ENCODE results near the gene LRBA. TPM values are rescaled to one million over a fixed set of nuclear protein-coding genes. Genes with fewer than 3 reads are reported as not detected.

LRBA gene
- total and polyA plus RNA-seq, 8 donors: 43.3 to 62.5 (median 52.3) TPM

DNA sequence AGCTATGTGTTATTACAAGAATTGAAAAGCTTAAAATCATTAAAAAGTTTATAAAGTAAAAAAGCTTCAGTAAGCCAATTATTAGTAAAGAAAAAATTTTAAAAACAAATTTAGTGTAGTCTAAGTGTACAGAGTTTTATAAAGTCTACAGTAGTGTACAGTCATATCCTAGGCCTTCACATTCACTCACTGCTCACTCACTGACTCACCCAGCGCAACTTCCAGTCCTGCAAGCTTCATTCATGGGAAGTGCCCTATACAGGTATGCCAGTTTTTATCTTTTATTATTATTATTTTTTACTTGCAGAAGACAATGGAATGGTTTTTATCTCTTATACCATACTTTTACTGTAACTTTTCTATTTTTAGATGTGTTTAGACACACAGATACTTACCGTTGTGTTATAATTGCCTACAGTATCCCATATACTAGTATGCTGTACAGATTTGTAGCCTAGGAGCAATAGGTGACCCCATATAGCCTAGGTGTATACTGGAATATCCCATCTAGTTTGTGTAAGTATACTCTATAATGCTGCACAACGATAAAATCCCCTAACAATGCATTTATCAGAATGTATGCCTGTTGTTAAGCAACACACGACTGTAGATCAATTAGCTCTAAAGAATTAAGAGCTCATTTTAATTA, 706.1 kb downstream of the LRBA start:
- intact Hi-C loops (cut with DNase I): no loop called here
- Histone ChIP-seq H3K27ac (no peak overlapping the region), H3K4me3 (no peak overlapping the region), H3K4me1 (no peaks in the 10 kb centered on the region), H3K9me3 (no peaks in the 10 kb centered on the region), H3K27me3 (no peaks in the 10 kb centered on the region), H3K36me3 (no peaks in the 10 kb centered on the region)
- TF ChIP-seq, protein P1, sequence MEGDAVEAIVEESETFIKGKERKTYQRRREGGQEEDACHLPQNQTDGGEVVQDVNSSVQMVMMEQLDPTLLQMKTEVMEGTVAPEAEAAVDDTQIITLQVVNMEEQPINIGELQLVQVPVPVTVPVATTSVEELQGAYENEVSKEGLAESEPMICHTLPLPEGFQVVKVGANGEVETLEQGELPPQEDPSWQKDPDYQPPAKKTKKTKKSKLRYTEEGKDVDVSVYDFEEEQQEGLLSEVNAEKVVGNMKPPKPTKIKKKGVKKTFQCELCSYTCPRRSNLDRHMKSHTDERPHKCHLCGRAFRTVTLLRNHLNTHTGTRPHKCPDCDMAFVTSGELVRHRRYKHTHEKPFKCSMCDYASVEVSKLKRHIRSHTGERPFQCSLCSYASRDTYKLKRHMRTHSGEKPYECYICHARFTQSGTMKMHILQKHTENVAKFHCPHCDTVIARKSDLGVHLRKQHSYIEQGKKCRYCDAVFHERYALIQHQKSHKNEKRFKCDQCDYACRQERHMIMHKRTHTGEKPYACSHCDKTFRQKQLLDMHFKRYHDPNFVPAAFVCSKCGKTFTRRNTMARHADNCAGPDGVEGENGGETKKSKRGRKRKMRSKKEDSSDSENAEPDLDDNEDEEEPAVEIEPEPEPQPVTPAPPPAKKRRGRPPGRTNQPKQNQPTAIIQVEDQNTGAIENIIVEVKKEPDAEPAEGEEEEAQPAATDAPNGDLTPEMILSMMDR (IDR thresholded peaks at IDR 0.05): no peak
- no peak for DNase-seq
- ATAC-seq: no peak

DNA sequence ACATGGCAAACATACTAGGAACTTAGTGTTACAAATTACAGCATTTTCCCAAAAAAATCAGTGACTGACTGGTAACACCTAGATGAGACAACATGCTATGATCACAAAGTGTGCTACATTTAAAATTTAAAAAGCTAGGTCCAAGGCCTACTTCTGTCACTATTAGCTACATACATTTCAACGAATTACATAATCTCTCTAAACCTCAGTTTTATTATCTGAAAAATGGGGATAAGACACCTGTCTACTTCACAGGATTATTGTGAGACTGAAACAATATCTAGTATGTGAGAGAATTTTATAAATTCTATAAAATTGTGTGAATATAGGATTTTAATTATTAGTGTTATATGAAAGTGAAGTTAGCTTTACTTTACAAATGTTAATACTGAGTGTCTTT, 708.4 kb downstream of the LRBA start:
- H3K4me3 ChIP-seq: no peak overlapping the region
- H3K27ac ChIP-seq: no peak overlapping the region
- H3K4me1 ChIP-seq: peaks cover 0 to 6% of the 10 kb centered on the region in 2 donors
- DNase-seq (no peak), ATAC-seq (no peak)
- intact Hi-C loops (cut with DNase I): no loop called here
- H3K36me3 ChIP-seq: no peaks in the 10 kb centered on the region
- no peaks in the 10 kb centered on the region for H3K9me3 ChIP-seq
- no peaks in the 10 kb centered on the region for H3K27me3 ChIP-seq
- TF ChIP-seq, protein P1 (IDR thresholded peaks at IDR 0.05): no peak

DNA sequence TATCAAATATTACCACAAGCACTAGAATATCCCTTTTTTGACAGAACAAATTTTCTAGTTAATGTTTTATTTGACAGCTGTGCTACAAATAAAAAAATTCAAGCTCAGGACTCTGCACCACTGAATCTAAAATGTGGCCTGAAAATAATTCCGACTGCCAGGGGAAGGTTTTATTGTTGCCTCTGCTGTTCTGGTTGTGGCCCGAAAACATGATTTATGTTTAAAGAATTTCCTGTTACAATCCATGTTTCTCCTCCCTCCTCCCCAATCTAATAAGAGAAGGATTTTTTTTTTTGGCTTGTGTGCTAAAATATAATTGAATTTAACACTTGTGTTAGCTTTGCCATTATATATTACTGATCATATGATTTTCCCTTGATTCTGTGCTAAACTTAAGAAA, 709.1 kb downstream of the LRBA start:
- ATAC-seq (no peak), DNase-seq (no peak)
- H3K27ac ChIP-seq: no peak overlapping the region
- intact Hi-C loops (cut with DNase I): no loop called here
- no peaks in the 10 kb centered on the region for H3K9me3 ChIP-seq
- H3K27me3 ChIP-seq: no peaks in the 10 kb centered on the region
- TF ChIP-seq, protein P1 (IDR thresholded peaks at IDR 0.05): no peak
- H3K4me3 ChIP-seq: no peak overlapping the region
- H3K36me3 ChIP-seq: no peaks in the 10 kb centered on the region
- H3K4me1 ChIP-seq: peaks cover 0 to 6% of the 10 kb centered on the region in 2 donors

DNA sequence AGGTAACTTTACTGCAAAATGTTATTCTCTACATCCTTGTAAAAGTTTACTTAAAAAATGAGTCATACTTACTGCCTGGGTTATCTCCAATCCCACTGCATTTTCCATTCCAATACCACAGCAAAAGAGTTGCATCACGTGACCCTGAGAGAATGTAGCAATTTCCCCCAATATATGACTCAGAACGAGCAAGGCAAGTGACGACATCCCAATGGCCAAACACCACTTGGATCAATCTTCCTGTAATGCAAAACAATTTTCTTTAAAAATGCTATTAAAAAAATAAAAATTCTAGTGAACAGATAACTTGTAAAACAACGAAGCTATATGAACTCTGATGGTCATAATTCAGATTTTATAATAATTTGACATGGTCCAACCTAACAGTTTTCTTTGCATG, 712.5 kb downstream of the LRBA start:
- no peak for DNase-seq
- Histone ChIP-seq H3K4me3 (no peak overlapping the region), H3K4me1 (peaks cover 0 to 6% of the 10 kb centered on the region in 2 donors), H3K27ac (no peak overlapping the region), H3K36me3 (no peaks in the 10 kb centered on the region), H3K27me3 (no peaks in the 10 kb centered on the region), H3K9me3 (no peaks in the 10 kb centered on the region)
- peak; percentile 41 for ATAC-seq
- intact Hi-C loops (cut with DNase I): no loop called here
- TF ChIP-seq, protein P1 (IDR thresholded peaks at IDR 0.05): no peak

DNA sequence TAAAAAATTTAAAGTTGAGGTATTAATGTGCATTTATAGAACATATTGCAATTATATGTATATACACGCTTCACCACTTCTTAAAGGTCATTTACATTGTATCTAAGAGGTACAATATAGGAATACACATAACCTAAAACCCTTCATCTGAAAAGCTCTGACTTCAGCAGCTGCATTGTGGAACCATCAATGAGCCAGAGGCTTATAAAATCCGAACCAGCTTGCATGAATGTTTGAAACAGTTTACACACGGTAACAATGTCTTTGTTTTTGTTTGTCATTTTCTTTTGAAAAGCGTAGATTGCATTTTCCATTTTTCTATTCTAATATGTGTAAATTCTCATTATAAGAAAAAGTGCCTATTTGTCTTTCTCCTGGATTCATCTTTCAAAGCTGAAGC, 715.3 kb downstream of the LRBA start:
- DNase-seq (no peak), ATAC-seq (no peak)
- H3K9me3 ChIP-seq: no peaks in the 10 kb centered on the region
- H3K27ac ChIP-seq: no peak overlapping the region
- H3K36me3 ChIP-seq: no peaks in the 10 kb centered on the region
- no peak overlapping the region for H3K4me3 ChIP-seq
- peaks cover 0 to 6% of the 10 kb centered on the region in 2 donors for H3K4me1 ChIP-seq
- no peaks in the 10 kb centered on the region for H3K27me3 ChIP-seq
- TF ChIP-seq, protein P1 (IDR thresholded peaks at IDR 0.05): no peak
- intact Hi-C loops (cut with DNase I): loop anchor here in 1 of 2 donors (10.0 kb wide), 1 partner anchor 565 kb away; no protein-coding TSS in a partner anchor
